ENCODE data around the gene PHLDA1.

DNA sequence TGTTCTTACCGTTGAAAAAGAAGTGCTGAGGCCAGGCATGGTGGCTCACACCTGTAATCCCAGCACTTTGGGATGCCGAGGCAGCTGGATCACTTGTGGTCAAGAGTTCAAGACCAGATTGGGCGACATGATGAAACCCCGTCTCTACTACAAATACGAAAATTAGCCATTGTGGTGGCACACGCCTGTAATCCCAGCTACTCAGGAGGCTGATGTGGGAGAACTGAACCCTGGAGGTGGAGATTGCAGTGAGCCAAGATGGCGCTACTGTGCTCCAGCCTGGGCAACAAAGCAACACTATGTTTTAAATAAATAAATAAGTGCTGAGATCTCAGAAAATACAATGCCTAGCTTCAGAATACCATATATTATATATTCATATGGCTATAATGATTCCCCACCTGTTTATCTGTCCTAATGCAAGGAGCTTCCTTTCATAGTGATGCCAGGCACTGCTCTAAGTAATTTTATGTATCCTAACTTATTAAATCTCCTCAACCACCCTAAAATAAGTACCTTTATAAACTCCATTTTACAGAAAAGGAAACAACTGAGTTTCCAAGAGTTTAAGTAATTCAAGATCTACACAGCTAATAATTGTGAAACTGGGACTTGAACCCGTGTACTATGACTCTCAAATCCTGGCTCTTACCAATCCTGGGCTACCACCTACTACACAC, 7.3 kb downstream of the PHLDA1 start:
- TF ChIP-seq, protein P1, sequence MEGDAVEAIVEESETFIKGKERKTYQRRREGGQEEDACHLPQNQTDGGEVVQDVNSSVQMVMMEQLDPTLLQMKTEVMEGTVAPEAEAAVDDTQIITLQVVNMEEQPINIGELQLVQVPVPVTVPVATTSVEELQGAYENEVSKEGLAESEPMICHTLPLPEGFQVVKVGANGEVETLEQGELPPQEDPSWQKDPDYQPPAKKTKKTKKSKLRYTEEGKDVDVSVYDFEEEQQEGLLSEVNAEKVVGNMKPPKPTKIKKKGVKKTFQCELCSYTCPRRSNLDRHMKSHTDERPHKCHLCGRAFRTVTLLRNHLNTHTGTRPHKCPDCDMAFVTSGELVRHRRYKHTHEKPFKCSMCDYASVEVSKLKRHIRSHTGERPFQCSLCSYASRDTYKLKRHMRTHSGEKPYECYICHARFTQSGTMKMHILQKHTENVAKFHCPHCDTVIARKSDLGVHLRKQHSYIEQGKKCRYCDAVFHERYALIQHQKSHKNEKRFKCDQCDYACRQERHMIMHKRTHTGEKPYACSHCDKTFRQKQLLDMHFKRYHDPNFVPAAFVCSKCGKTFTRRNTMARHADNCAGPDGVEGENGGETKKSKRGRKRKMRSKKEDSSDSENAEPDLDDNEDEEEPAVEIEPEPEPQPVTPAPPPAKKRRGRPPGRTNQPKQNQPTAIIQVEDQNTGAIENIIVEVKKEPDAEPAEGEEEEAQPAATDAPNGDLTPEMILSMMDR (IDR thresholded peaks at IDR 0.05): no peak
- TF ChIP-seq POLR2AphosphoS5 (IDR thresholded peaks at IDR 0.05; ENCODE audit: insufficient read depth in 1 of 2, low read depth in 1 of 2): no peak
- no peak for TF ChIP-seq POLR2A (IDR thresholded peaks at IDR 0.05)

Data from vagina (tissue), 2 donors.